HepG2 (cell line): Measurements from ENCODE around the gene SDR39U1. TPM values are rescaled to one million over a fixed set of nuclear protein-coding genes. Genes with fewer than 3 reads are reported as not detected.

Source experiments
- ATF4 ChIP-seq, 2 experiments: fragments of 450-650 bp in 1 of 2; sonication (generic) in 1 of 2; formaldehyde crosslinking; IDR thresholded peaks; 2 replicates each; pipeline versions ENCODE4 v1.5.0 to v1.8.0; 2020 to 2022; ENCODE audit warnings: mild to moderate bottlenecking in 1 of 2, missing genetic modification reagents in 1 of 2
- CBX2 ChIP-seq, 2 experiments: fragments of 200-600 bp in 1 of 2; sonication (generic); formaldehyde crosslinking in 1 of 2; IDR thresholded peaks; 2 replicates each; pipeline versions ENCODE4 v1.7.0 to v1.8.1; 2018 to 2022; ENCODE audit warnings: low read depth in 2 of 2, low read length in 1 of 2, mild to moderate bottlenecking in 1 of 2, missing genetic modification reagents in 1 of 2
- HDAC1 ChIP-seq: sonication (generic); formaldehyde crosslinking; IDR thresholded peaks from 2 replicates; pipeline ENCODE4 v1.5.1; 2020; ENCODE audit warnings: mild to moderate bottlenecking, missing genetic modification reagents
- HIC2 ChIP-seq: sonication (generic); formaldehyde crosslinking; IDR thresholded peaks from 2 replicates; pipeline ENCODE4 v1.9.0; 2022; ENCODE audit warnings: low read depth, missing genetic modification reagents
- HOMEZ ChIP-seq: IDR thresholded peaks from 2 replicates; pipeline ENCODE4 v1.6.1; 2016; ENCODE audit warnings: low read depth
- IKZF4 ChIP-seq: sonication (generic); formaldehyde crosslinking; IDR thresholded peaks from 2 replicates; pipeline ENCODE4 v1.5.1; 2020; ENCODE audit warnings: borderline replicate concordance, mild to moderate bottlenecking, low read depth, missing genetic modification reagents; ENCODE audit errors: not compliant biosample characterization
- KLF13 ChIP-seq: sonication (generic); formaldehyde crosslinking; IDR thresholded peaks from 2 replicates; pipeline ENCODE4 v1.4.0; 2020; ENCODE audit warnings: mild to moderate bottlenecking, missing genetic modification reagents
- MBNL3 ChIP-seq: fragments of 250-450 bp; sonication (Bioruptor Pico); conservative IDR thresholded peaks from 2 replicates; pipeline ENCODE4 v1.8.0; 2022; ENCODE audit warnings: mild to moderate bottlenecking, inconsistent platforms
- MXI1 ChIP-seq: IDR thresholded peaks from 3 replicates; pipeline ENCODE4 v1.6.1; 2012; ENCODE audit warnings: low read depth, low read length, inconsistent platforms, borderline replicate concordance
- NFKB2 ChIP-seq: sonication (generic); formaldehyde crosslinking; IDR thresholded peaks from 2 replicates; pipeline ENCODE4 v1.4.0; 2020; ENCODE audit warnings: missing genetic modification reagents, borderline replicate concordance
- TSC22D2 ChIP-seq: sonication (generic); formaldehyde crosslinking; IDR thresholded peaks from 2 replicates; pipeline ENCODE4 v1.5.1; 2020; ENCODE audit warnings: missing genetic modification reagents, mild to moderate bottlenecking, borderline replicate concordance
- ZNF101 ChIP-seq: sonication (generic); formaldehyde crosslinking; IDR thresholded peaks from 2 replicates; pipeline ENCODE4 v1.4.0; 2020; ENCODE audit warnings: mild to moderate bottlenecking, low read depth, missing genetic modification reagents, borderline replicate concordance
- ZNF136 ChIP-seq: sonication (generic); formaldehyde crosslinking; IDR thresholded peaks from 2 replicates; pipeline ENCODE4 v1.8.1; 2022; ENCODE audit warnings: low read depth, mild to moderate bottlenecking, moderate library complexity, missing genetic modification reagents
- ZNF563 ChIP-seq: sonication (generic); formaldehyde crosslinking; IDR thresholded peaks from 2 replicates; pipeline ENCODE4 v1.8.0; 2022; ENCODE audit warnings: mild to moderate bottlenecking, moderate library complexity, missing genetic modification reagents
- ZNF609 ChIP-seq: sonication (generic); formaldehyde crosslinking; IDR thresholded peaks from 2 replicates; pipeline ENCODE4 v1.4.0; 2020; ENCODE audit warnings: mild to moderate bottlenecking, missing genetic modification reagents, borderline replicate concordance
- ZNF614 ChIP-seq: IDR thresholded peaks from 2 replicates; pipeline ENCODE4 v1.6.1; 2018; ENCODE audit warnings: missing biosample characterization, missing genetic modification reagents, inconsistent platforms, borderline replicate concordance
- polyA plus RNA-seq, 8 experiments: library from polyadenylated mRNA; depleted of rRNA in 3 of 8; stranded (reverse) in 7 of 8; unstranded in 1 of 8; fragments of >200 nt; fragmentation: Illumina TruSeq in 4 of 8; extraction: Trizol in 4 of 8; gene quantifications; 2 replicates each; pipeline versions ENCODE4 v1.2.1 to v1.2.3, GENCODE V29; 2011 to 2016; ENCODE audit warnings: low read depth in 4 of 8, missing spikeins in 1 of 8, mixed read lengths in 1 of 8; ENCODE audit not compliant: insufficient read depth in 1 of 8
- total RNA-seq, 5 experiments: library from RNA; depleted of rRNA; stranded (reverse); fragments of >200 nt; fragmentation: Illumina TruSeq; extraction: Trizol; gene quantifications; 2 replicates each; pipeline ENCODE4 v1.2.3, GENCODE V29; 2016; ENCODE audit warnings: low read depth in 1 of 5

The SDR39U1 gene
- total and polyA plus RNA-seq, 2 of the 13 experiments (the other 11 are each of a cell fraction or from before 2014, with no cell fraction given) = 34.4 to 129 TPM

GRCh38 chr14:24422694-24423601 lies 19.6 kb downstream of the SDR39U1 start (continued):
- TF ChIP-seq ATF4 (CRISPR knock-in tag; IDR thresholded peaks at IDR 0.05) (0 out of 4 replicates have a peak, but pooled peaks of 1 of the 2 experiments have one; percentile 35), TSC22D2 (CRISPR knock-in tag) (no peak), KLF13 (CRISPR knock-in tag) (no peak), HOMEZ (CRISPR knock-in tag) (0 out of 2 replicates have a peak, but pooled peaks have one; percentile 59), IKZF4 (CRISPR knock-in tag) (peak; percentile 20), NFKB2 (CRISPR knock-in tag) (0 out of 2 replicates have a peak, but pooled peaks have one; percentile 29), ZNF101 (CRISPR knock-in tag) (0 out of 2 replicates have a peak, but pooled peaks have one; percentile 35), ZNF136 (CRISPR knock-in tag) (no peak), HIC2 (CRISPR knock-in tag) (no peak), MXI1 (no peak), ZNF614 (CRISPR knock-in tag) (no peak), CBX2 (IDR thresholded peaks at IDR 0.05; ENCODE audit: low read depth, low read length) (no peak), CBX2 (CRISPR knock-in tag; IDR thresholded peaks at IDR 0.05; ENCODE audit: low read depth) (no peak), ZNF563 (CRISPR knock-in tag) (no peak), ZNF609 (0 out of 2 replicates have a peak, but pooled peaks have one; percentile 21), HDAC1 (no peak), MBNL3 (CRISPR knock-in tag) (0 out of 2 replicates have a peak, but pooled peaks have one; percentile 60)
